ENCODE measurements around the gene WNT5A.

- TF ChIP-seq YY1 (IDR thresholded peaks at IDR 0.05; ENCODE audit: insufficient read depth, insufficient read length) (no peak), ZNF274 (IDR thresholded peaks at IDR 0.05; ENCODE audit: low read depth, low read length) (no peak), SUZ12 (IDR thresholded peaks at IDR 0.05; ENCODE audit: extremely low read depth, insufficient read depth, insufficient read length) (no peak)
Measured at GRCh38 chr3:55523471-55523870, 36.4 kb upstream of the WNT5A start.

All from NT2/D1 (cell line).